H1 (cell line): Measurements from ENCODE around the gene ARSI. TPM values are rescaled to one million over a fixed set of nuclear protein-coding genes. Genes with fewer than 3 reads are reported as not detected.

Experiments
- CBX8 ChIP-seq: fragments of 300-800, 300-1000 bp; sonication (generic); IDR thresholded peaks from 2 replicates; pipeline ENCODE4 v1.7.1; 2016; ENCODE audit warnings: low read depth, low read length, borderline replicate concordance
- CEBPB ChIP-seq: IDR thresholded peaks from 2 replicates; pipeline ENCODE4 v1.6.1; 2012; ENCODE audit warnings: low read depth, low read length
- RNF2 ChIP-seq: fragments of 200-900, 300-1000 bp; sonication (generic); IDR thresholded peaks from 2 replicates; pipeline ENCODE4 v1.7.1; 2016; ENCODE audit warnings: borderline replicate concordance, low read depth, mild to moderate bottlenecking, antibody characterized with exemption, low read length; ENCODE audit not compliant: poor library complexity, severe bottlenecking; ENCODE audit errors: missing control alignments
- SP2 ChIP-seq: IDR thresholded peaks from 2 replicates; pipeline ENCODE4 v1.6.1; 2012; ENCODE audit warnings: mild to moderate bottlenecking, low read length, inconsistent platforms
- TAF7 ChIP-seq: optimal IDR thresholded peaks from 2 replicates; pipeline ENCODE3; 2011; ENCODE audit warnings: low read depth, mild to moderate bottlenecking, inconsistent platforms, low read length, moderate library complexity, borderline replicate concordance
- polyA plus RNA-seq, 7 experiments: library from polyadenylated mRNA; depleted of rRNA in 3 of 7; stranded (reverse) in 5 of 7; unstranded in 2 of 7; fragments of >200 nt in 5 of 7; fragments of 200-250 nt in 2 of 7; gene quantifications; 1 replicate in 5 of 7; 2 replicates in 1 of 7; 4 replicates in 1 of 7; pipeline versions ENCODE4 v1.2.1 to v1.2.3, GENCODE V29; 2011 to 2013; ENCODE audit warnings: missing spikeins in 2 of 7, mixed read lengths in 2 of 7
- total RNA-seq: library from RNA; stranded (reverse); fragmentation: NEBNext Ultra II Directional; extraction: Animal tissue kit (Norgen Biotek cat#: 25700); gene quantifications from 2 replicates; pipeline ENCODE4 v1.2.1, GENCODE V29; 2021

ARSI gene
- total and polyA plus RNA-seq, 2 of the 8 experiments (the other 6 are each of a cell fraction or from before 2014, with no cell fraction given), result 4.5 to 6.7 TPM

DNA sequence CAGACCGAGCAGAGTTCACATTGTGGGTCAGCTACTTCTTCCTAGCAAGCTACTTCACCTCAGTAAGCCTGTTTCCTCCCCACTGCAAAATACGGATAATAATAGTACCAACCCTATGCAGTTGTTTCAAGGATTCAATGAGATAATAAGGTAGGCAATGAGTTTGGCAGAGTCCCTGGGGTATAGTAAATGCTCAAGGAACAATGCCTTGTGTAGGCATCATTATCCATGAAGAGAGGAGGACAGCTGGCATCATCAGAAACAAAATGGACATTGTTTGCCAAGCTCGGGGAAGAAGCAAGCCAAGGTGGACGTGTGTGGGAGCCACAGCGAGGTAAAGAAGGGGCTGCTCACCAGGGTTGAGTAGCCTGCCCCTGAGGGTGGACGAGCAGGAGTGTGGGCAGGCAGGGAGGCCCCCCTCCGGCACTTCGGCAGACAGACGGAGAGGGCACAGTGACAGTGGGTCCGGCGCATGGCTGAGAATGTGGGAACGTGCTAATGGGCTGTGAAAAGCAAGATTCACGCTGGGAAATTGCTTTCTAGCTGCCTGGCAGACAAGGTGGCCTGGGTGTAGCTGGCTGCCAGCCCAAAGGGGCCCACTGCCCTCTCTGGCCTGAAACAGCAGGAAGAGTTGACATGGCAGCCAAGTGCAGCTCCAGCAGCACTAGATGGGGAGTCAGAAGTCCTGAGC lies 23.2 kb downstream of the ARSI start (continued):
- no peak for TF ChIP-seq CBX8
- TF ChIP-seq SP2, result no peak
- no peak for TF ChIP-seq CEBPB
- TF ChIP-seq RNF2, result no peak
- no peak for TF ChIP-seq TAF7
